HEK293 (cell line): ENCODE data around the gene ZNF236.

Experiments used
- BCL11B ChIP-seq: fragments of 450-650 bp; formaldehyde crosslinking; IDR thresholded peaks from 2 replicates; pipeline ENCODE4 v1.5.1; 2016; ENCODE audit warnings: low read depth, missing biosample characterization, missing genetic modification characterization
- TCF7L2 ChIP-seq: IDR thresholded peaks from 2 replicates; pipeline ENCODE4 v1.6.1; 2011; ENCODE audit warnings: low read depth, mild to moderate bottlenecking, inconsistent platforms, low read length, moderate library complexity, borderline replicate concordance
- YY1 ChIP-seq: fragments of 450-650 bp; formaldehyde crosslinking; IDR thresholded peaks from 2 replicates; pipeline ENCODE4 v1.5.1; 2018; ENCODE audit warnings: missing biosample characterization, missing genetic modification characterization
- ZFP41 ChIP-seq: fragments of 450-650 bp; formaldehyde crosslinking; IDR thresholded peaks from 2 replicates; pipeline ENCODE4 v1.5.1; 2016; ENCODE audit warnings: missing biosample characterization, missing genetic modification characterization, borderline replicate concordance
- ZNF18 ChIP-seq: fragments of 450-650 bp; formaldehyde crosslinking; IDR thresholded peaks from 2 replicates; pipeline ENCODE4 v1.5.1; 2016; ENCODE audit warnings: missing biosample characterization, missing genetic modification characterization
- ZNF324 ChIP-seq: fragments of 450-650 bp; formaldehyde crosslinking; IDR thresholded peaks from 2 replicates; pipeline ENCODE4 v1.5.1; 2016; ENCODE audit warnings: missing biosample characterization, missing genetic modification characterization
- ZNF335 ChIP-seq: fragments of 450-650 bp; formaldehyde crosslinking; conservative IDR thresholded peaks from 2 replicates; pipeline ENCODE4 v1.5.1; 2016; ENCODE audit warnings: missing biosample characterization, missing genetic modification characterization
- ZNF76 ChIP-seq: fragments of 450-650 bp; formaldehyde crosslinking; IDR thresholded peaks from 2 replicates; pipeline ENCODE4; 2016; ENCODE audit warnings: low read depth, missing biosample characterization, missing genetic modification characterization, borderline replicate concordance
- ZSCAN30 ChIP-seq: fragments of 450-650 bp; IDR thresholded peaks from 2 replicates; pipeline ENCODE4 v1.5.1; 2018; ENCODE audit warnings: missing biosample characterization, mild to moderate bottlenecking, missing genetic modification characterization, moderate library complexity
- TF ChIP-seq, protein P1 (sequence below): fragments of 450-650 bp; formaldehyde crosslinking; IDR thresholded peaks from 2 replicates; pipeline ENCODE4 v1.5.1; 2016; ENCODE audit warnings: missing biosample characterization, missing genetic modification characterization
- TF ChIP-seq, protein P2 (sequence below): fragments of 450-650 bp; formaldehyde crosslinking; IDR thresholded peaks from 2 replicates; pipeline ENCODE4 v1.5.1; 2016; ENCODE audit warnings: missing biosample characterization, missing genetic modification characterization
- TF ChIP-seq, protein P3 (sequence below): fragments of 450-650 bp; formaldehyde crosslinking; IDR thresholded peaks from 2 replicates; pipeline ENCODE4 v1.5.1; 2017; ENCODE audit warnings: missing biosample characterization, missing genetic modification characterization

DNA sequence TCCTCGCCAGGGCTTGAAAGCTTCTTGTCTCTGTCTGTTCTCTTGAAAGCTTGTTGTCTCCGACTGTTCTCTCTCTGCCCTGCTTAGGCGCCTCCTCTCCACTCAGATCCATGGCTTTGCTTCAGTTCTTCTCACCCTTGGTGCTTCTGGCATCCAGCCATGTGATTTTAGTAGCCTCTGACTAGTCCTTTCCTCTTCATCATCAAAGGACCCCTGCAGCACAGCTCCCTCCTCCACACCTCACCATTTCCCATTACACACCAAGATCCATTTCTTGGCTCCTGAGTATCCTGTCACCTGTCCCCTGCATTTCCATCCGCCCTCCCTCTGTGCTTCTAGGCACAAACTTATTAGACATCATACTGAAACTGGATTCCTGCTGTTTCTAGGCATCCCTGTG is 59.4 kb downstream of the ZNF236 start:
- TF ChIP-seq, protein P1, sequence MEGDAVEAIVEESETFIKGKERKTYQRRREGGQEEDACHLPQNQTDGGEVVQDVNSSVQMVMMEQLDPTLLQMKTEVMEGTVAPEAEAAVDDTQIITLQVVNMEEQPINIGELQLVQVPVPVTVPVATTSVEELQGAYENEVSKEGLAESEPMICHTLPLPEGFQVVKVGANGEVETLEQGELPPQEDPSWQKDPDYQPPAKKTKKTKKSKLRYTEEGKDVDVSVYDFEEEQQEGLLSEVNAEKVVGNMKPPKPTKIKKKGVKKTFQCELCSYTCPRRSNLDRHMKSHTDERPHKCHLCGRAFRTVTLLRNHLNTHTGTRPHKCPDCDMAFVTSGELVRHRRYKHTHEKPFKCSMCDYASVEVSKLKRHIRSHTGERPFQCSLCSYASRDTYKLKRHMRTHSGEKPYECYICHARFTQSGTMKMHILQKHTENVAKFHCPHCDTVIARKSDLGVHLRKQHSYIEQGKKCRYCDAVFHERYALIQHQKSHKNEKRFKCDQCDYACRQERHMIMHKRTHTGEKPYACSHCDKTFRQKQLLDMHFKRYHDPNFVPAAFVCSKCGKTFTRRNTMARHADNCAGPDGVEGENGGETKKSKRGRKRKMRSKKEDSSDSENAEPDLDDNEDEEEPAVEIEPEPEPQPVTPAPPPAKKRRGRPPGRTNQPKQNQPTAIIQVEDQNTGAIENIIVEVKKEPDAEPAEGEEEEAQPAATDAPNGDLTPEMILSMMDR = no peak
- no peak for TF ChIP-seq YY1
- TF ChIP-seq, protein P2, sequence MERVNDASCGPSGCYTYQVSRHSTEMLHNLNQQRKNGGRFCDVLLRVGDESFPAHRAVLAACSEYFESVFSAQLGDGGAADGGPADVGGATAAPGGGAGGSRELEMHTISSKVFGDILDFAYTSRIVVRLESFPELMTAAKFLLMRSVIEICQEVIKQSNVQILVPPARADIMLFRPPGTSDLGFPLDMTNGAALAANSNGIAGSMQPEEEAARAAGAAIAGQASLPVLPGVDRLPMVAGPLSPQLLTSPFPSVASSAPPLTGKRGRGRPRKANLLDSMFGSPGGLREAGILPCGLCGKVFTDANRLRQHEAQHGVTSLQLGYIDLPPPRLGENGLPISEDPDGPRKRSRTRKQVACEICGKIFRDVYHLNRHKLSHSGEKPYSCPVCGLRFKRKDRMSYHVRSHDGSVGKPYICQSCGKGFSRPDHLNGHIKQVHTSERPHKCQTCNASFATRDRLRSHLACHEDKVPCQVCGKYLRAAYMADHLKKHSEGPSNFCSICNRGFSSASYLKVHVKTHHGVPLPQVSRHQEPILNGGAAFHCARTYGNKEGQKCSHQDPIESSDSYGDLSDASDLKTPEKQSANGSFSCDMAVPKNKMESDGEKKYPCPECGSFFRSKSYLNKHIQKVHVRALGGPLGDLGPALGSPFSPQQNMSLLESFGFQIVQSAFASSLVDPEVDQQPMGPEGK = no peak
- no peak for TF ChIP-seq TCF7L2
- no peak for TF ChIP-seq BCL11B (tag by site-specific recombination)
- TF ChIP-seq ZNF335 (tag by site-specific recombination) = no peak
- TF ChIP-seq ZFP41 (tag by site-specific recombination) = no peak
- no peak for TF ChIP-seq ZNF18 (tag by site-specific recombination)
- TF ChIP-seq ZSCAN30 (tag by site-specific recombination) = no peak
- TF ChIP-seq ZNF324 (tag by site-specific recombination) = no peak
- no peak for TF ChIP-seq ZNF76 (tag by site-specific recombination)
- TF ChIP-seq, protein P3, sequence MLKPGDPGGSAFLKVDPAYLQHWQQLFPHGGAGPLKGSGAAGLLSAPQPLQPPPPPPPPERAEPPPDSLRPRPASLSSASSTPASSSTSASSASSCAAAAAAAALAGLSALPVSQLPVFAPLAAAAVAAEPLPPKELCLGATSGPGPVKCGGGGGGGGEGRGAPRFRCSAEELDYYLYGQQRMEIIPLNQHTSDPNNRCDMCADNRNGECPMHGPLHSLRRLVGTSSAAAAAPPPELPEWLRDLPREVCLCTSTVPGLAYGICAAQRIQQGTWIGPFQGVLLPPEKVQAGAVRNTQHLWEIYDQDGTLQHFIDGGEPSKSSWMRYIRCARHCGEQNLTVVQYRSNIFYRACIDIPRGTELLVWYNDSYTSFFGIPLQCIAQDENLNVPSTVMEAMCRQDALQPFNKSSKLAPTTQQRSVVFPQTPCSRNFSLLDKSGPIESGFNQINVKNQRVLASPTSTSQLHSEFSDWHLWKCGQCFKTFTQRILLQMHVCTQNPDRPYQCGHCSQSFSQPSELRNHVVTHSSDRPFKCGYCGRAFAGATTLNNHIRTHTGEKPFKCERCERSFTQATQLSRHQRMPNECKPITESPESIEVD (tag by site-specific recombination) = no peak
